Measurements from ENCODE around the gene ELOVL5.

Gene ELOVL5

DNA sequence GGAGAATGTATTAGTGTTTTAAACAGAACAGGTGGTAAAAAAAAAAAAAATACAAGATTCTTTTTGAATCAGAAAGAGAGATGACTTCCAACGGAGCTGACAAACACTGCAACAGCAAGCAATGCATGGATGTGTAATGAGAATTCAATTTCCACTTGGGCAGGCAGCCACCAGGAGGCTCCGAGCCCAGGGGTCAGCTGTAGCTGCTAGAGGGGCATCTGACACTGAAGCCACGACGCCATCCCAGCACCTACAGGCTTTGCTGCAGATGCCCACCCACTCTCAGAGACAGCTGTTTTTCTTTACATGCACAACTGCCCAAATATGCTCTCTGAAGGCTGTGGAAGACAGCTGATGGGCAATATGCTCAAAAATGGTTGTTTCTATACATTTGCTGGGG, 75.4 kb downstream of the ELOVL5 start:
- no peak for DNase-seq (ENCODE audit: low read depth)

GRCh38 chr6:53269827-53270226, 78.9 kb downstream of the ELOVL5 start:
- no peak for DNase-seq (ENCODE audit: low read depth)

GRCh38 chr6:53268858-53269608, 79.7 kb downstream of the ELOVL5 start:
- DNase-seq (ENCODE audit: low read depth): no peak

DNA sequence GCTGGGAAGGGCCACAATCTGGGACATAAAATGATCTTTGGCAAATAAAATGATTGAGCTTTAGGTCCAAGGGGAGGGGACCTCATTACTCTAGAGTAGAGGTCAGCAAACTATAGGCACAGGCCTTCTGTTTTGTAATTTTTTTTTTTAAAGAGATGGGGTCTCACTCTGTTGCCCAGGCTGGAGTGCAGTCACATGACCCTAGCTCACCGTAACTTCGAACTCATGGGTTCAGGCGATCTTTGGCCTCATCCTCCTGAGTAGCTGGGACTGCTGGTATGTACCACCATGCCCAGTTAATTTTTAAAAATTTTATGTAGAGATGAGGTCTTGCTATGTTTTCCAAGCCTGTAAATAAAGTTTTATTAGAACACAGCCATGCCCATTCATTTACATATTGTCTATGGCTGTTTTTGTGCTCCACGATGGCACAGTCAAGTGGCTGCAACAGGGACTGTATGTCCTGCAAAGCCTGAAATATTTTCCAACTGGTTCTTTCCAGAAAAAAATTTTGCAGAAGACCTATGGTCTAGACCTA, 82.1 kb downstream of the ELOVL5 start:
- no peak for DNase-seq (ENCODE audit: low read depth)

- DNase-seq (ENCODE audit: low read depth): no peak
Observed at GRCh38 chr6:53264915-53265607, 83.7 kb downstream of the ELOVL5 start.

DNA sequence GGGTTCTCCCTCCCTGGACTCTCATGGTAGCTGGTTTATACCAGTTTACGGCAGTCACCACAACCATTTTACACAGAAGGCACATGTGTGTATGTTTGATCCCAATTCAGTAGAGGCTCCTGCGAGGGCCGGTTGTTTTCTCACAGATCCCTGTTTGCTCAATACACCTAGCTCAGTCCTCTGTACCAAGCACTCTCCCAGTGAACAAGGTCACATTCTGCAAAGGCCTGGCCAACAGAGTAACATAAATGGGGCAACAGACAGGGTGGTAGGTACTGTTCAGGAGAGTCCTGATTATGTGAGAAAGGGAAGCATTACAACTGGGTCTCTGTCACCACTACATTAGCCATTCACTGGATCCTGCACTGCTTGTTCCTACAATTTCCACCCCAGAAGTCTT, 84.4 kb downstream of the ELOVL5 start:
- no peak for DNase-seq (ENCODE audit: low read depth)

DNA sequence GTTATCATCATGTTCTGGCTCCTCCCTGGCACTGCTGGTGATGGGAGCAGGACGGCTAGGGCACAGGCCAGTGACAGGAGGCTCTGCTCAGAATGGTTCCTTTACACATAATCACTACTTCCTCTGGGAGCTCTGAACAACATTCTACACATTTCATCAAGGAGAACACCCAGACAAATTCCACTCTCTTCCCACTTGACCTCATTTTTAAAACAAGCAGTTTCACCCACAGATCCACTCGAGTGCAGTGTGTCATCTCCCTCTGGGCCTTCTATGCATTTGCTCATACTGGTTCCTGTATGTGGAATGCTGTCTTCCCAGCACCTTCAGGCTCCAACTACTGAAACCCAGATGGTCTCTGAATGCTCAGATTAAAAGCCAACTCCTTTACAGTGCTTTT, 84.8 kb downstream of the ELOVL5 start:
- no peak for DNase-seq (ENCODE audit: low read depth)

DNA sequence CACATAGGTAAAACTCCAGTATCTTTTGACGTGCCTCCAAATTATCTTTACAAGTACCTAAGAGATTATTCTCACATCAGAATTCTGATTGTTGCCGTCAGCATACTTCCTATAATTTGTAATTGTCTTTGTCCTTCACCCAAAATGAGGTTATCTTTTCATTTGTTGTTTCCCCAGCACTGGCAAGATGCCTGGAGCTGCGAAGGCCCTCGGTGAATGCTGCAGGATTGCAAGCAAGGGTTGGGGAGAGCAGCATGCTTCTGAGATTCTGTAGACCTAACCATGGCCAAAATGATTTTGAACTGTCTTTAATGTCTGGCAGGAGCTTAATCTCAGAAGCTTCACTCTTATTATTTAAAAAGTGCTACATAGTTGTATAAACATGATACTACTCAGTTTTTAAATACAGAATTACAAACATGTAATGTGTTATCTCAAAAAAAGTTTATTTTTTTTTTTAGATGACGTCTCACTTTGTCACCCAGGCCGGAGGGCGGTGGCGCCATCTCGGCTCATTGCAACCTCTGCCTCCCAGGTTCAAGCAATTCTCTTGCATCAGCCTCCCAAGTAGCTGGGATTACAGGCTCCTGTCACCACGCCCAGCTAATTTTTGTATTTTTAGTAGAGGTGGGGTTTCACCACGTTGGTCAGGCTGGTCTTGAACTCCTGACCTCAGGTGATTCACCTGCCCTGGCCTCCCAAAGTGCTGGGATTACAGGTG, 88.7 kb downstream of the ELOVL5 start:
- no peak for DNase-seq (ENCODE audit: low read depth)

DNA sequence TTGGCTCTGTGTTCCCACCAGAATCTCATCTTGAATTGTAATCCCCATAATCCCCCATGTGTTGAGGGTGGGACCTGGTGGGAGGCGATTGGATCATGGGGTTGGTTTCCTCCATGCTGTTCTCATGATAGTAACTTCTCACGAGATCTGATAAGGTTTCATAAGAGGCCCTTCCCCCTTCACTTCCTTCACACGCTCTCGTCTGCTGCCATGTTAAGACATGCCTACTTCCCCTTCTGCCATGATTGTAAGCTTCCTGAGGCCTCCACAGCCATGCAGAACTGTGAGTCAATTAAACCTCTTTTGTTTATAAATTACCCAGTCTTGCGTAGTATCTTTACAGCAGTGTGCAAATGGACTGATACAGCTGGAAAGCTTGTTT, 90.0 kb downstream of the ELOVL5 start:
- DNase-seq (ENCODE audit: low read depth): no peak

DNA sequence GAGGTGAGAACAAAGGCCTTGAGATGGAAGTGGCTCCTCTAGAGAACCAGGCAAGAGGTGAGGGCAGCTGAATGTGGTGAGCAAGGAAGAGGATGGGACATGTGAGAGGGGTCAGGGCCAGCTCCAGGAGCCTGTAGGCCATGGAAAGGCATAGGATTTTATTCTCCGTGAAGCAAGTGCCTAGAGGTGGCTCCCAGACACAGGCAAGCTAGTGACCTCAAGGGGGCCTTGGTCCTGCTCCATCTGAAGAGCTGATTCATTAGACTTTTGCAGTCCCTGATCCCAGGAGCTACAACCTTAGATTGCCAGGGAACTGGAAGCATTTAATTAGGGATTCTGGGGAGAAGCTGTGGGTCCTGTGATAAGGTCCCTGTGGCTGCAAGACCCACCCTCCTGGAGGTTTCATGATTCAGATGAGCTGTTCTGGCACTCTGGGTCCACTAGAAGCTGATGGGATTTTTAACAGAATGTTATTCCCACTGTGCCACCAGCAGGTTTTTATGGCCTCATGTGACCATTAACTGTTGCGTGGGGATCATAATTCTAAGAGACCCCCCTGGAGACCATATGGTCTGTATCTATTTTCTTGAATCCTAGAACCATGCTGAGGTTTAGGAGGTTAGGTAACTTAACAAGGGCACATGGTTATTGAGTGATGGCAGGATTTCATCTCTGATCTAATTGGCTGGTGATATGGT, 90.5 kb downstream of the ELOVL5 start:
- no peak for DNase-seq (ENCODE audit: low read depth)

- no peak for DNase-seq (ENCODE audit: low read depth)
Observed at GRCh38 chr6:53257533-53257932, 91.2 kb downstream of the ELOVL5 start.

- no peak for DNase-seq (ENCODE audit: low read depth)
Observed at GRCh38 chr6:53257001-53257400, 91.7 kb downstream of the ELOVL5 start.

DNA sequence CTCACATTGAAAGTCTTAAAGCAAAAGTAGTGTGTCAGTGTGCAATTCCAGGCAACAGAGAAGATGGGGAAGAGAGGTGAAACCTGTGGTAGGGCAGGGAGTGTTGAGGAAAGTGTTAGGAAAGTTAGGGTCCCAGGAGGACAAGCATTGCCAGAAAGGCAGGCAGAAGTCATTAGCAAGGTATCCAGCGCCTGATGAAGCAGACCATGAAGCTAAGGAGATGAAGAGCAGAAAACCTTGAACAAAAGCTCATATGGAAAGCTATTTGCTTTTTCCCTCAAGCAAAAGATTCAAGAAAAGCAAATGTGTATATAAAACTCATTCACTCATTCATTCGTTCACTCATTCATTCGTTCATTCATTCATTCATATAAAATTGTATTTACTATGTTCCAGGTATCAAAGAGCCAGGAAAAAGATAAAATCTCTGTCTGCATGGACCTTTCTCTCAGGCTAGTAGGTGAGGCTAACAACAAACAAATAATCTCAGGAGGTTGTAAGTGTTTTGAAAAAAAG, 96.5 kb downstream of the ELOVL5 start:
- no peak for DNase-seq (ENCODE audit: low read depth)

DNA sequence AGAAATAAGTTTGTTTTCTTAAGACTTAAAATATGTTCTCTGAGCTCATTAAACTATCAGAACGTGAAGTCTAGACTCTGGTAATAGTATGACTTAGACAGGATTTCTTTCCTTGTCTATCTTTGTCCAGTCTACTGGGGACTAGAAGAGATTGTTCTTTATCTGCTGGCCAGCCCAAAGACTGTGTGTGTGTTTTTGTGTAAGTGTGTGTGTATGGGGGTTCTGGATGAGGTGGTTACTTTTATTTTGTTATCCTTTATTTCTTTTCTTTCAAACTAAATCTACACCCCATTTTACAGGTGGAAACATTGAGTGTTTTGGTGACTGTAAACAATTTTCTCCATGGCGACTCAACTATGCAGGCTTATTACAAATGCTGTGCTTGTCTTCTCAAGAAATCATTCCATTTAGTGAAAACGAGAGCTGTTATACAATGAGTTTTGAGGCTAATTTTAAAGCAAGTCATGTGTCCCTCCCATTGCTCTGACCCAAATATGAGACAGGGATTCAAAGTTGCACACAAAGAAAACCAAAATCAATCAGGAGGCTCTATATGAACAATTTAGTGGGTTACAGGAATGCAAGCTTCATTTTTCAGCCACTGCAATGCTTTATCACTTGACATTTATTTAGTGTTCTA, 97.6 kb downstream of the ELOVL5 start:
- no peak for DNase-seq (ENCODE audit: low read depth)

- DNase-seq (ENCODE audit: low read depth): no peak
Observed at GRCh38 chr6:53250176-53251032, 98.3 kb downstream of the ELOVL5 start.

GRCh38 chr6:53246924-53247323, 101.8 kb downstream of the ELOVL5 start:
- no peak for DNase-seq (ENCODE audit: low read depth)

DNA sequence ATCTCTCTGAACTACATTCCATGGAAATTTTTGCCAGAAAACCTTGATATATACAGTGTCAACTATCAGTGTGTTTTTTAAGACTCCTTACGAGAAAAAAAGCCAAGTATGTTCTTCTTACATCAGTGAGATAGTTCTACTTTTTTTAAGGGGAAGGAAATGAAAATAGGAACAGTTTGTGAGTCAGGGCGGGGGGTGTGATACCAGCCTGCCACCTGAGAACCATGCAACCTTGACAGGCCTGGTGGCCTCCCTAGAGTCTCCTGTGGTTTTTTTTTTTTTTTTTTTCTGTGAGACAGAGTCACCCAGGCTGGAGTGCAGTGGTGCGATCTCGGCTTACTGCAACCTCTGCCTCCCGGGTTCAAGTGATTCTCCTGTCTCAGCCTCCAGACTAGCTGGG, 103.8 kb downstream of the ELOVL5 start:
- no peak for DNase-seq (ENCODE audit: low read depth)

DNA sequence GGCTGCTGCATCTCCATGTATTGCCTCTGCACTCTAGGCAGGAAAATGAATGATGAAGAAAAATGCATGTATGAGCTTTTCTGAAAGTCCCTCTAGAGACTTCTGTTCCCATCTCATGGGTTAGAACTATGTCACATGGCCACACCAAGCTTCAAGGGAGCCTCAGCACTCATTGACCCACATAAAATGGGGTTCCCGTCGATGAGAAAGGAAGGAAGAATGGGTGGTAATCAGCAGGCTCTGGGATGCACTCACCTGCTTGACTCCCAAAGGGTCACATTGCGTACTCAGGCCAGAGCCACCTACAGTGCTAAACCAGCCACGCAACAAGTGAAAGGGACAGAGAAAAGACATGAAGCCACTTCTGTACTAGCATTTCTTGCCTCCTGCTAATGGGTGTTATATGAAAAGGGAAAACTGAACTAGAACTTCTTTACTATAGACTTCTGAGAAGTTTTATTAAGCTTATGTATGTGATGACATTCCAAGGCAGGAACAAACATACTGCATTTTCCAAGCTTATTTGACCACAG, 104.3 kb downstream of the ELOVL5 start:
- DNase-seq (ENCODE audit: low read depth): no peak

DNA sequence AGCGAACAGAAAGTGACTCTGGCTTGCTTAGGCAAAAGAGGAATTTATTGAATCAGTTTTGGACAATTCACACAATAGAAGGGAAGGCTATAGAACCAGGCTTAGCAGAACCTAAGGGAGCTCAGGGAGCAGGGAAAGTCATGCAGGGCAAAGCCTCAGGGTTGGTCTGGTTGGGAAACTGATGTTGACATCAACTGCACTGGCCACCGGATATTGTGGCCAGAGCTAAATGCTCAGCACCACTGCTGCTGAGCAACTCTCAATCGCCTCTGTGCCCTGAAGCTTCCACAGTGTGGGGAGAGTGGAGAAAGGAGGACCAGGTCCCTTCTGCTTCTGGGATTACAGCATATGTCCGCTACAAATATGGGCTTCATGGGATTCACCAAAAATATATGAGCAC, 106.8 kb downstream of the ELOVL5 start:
- DNase-seq (ENCODE audit: low read depth): no peak

DNA sequence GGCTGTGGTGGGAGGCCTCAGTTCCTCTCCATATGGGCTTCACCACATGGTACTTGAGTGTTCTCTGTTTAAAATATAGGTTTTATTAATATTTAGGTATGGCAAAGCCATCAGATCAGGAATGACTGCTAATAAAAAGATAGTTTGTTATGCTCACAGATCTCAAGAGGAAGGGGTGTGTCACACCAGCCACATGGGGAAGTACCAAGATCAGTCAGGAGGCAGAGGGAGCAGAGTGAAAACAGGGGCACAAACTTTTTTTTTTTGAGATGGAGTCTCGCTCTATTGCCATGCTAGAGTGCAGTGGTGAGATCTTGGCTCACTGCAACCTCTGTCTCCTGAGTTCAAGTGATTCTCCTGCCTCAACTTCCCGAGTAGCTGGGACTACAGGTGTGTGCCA, 108.0 kb downstream of the ELOVL5 start:
- no peak for DNase-seq (ENCODE audit: low read depth)

Data from T follicular helper cell (primary cell).